HCT116 (cell line): ENCODE measurements around the gene ALOX15.

Experiments used
- EGR1 ChIP-seq: IDR thresholded peaks from 2 replicates; pipeline ENCODE4 v1.6.1; 2012; ENCODE audit warnings: low read depth
- EZH2 ChIP-seq: fragments of 200-600 bp; sonication (generic); IDR thresholded peaks from 2 replicates; pipeline ENCODE4 v1.6.1; 2017; ENCODE audit warnings: antibody characterized with exemption, mixed run types
- JUND ChIP-seq: IDR thresholded peaks from 2 replicates; pipeline ENCODE4 v1.6.1; 2012
- MAX ChIP-seq: IDR thresholded peaks from 2 replicates; pipeline ENCODE4 v1.6.1; 2012
- POLR2A ChIP-seq: IDR thresholded peaks from 2 replicates; pipeline ENCODE4 v1.7.0; 2011; ENCODE audit warnings: borderline replicate concordance; ENCODE audit not compliant: insufficient read depth, insufficient read length; ENCODE audit errors: extremely low read depth
- SP1 ChIP-seq: IDR thresholded peaks from 2 replicates; pipeline ENCODE4 v1.6.1; 2012; ENCODE audit warnings: low read depth
- SRF ChIP-seq: IDR thresholded peaks from 2 replicates; pipeline ENCODE4 v1.6.1; 2012; ENCODE audit warnings: low read depth
- TF ChIP-seq, protein P1 (sequence below), 3 experiments: fragments of 200-600 bp in 1 of 3; sonication (generic) in 1 of 3; IDR thresholded peaks in 2 of 3; conservative IDR thresholded peaks in 1 of 3; 2 replicates each; pipeline ENCODE4 v1.5.1; 2012 to 2017; ENCODE audit warnings: low read depth in 2 of 3, low read length in 2 of 3, antibody characterized with exemption in 1 of 3, borderline replicate concordance in 1 of 3, control low read depth in 1 of 3, mild to moderate bottlenecking in 1 of 3, mixed read lengths in 1 of 3, mixed run types in 1 of 3, moderate library complexity in 1 of 3; ENCODE audit not compliant: insufficient read depth in 1 of 3

DNA sequence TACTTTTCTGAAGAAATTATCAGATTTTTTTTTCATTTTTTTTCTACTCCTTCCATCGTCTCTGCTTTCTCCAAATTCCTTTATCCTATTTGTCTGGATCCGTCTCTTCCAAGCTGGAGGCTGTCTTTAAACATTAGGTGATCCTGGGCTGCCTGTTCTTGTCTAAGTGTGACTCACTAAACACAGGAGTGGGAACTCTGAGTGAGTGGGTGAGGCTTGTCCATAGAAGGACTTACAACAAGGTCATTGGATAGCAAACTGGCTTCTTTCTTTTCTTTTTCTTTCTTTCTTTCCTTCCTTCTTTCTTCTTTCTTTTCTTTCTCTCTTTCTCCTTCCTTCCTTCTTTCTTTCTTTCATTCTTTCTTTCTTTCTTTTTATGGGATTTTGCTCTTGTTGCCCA lies 18.2 kb downstream of the ALOX15 start:
- TF ChIP-seq, protein P1, sequence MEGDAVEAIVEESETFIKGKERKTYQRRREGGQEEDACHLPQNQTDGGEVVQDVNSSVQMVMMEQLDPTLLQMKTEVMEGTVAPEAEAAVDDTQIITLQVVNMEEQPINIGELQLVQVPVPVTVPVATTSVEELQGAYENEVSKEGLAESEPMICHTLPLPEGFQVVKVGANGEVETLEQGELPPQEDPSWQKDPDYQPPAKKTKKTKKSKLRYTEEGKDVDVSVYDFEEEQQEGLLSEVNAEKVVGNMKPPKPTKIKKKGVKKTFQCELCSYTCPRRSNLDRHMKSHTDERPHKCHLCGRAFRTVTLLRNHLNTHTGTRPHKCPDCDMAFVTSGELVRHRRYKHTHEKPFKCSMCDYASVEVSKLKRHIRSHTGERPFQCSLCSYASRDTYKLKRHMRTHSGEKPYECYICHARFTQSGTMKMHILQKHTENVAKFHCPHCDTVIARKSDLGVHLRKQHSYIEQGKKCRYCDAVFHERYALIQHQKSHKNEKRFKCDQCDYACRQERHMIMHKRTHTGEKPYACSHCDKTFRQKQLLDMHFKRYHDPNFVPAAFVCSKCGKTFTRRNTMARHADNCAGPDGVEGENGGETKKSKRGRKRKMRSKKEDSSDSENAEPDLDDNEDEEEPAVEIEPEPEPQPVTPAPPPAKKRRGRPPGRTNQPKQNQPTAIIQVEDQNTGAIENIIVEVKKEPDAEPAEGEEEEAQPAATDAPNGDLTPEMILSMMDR (IDR thresholded peaks at IDR 0.05 in 2 of 3, conservative IDR thresholded peaks at IDR 0.05 in 1 of 3; ENCODE audit: borderline replicate concordance in 1 of 3, insufficient read depth in 1 of 3, low read depth in 2 of 3, low read length in 2 of 3): no peak
- no peak for TF ChIP-seq SP1
- TF ChIP-seq POLR2A: no peak
- TF ChIP-seq MAX: no peak
- TF ChIP-seq EZH2: no peak
- TF ChIP-seq EGR1: no peak
- no peak for TF ChIP-seq JUND
- TF ChIP-seq SRF: no peak
